Ascending aorta (tissue), 2 donors: ENCODE results near the gene VSIR. TPM values are rescaled to one million over a fixed set of nuclear protein-coding genes. Genes with fewer than 3 reads are reported as not detected.

Experiments
- DNase-seq, 2 donors: peaks; one replicate each; pipeline ENCODE4 v3.0.0-alpha.2; 2019; ENCODE audit warnings: low spot score in 2 of 2
- H3K27ac ChIP-seq, 2 donors: fragments of 200-600 bp; sonication (generic); one replicate each; pipeline ENCODE4 v1.5.1; 2016 to 2017; ENCODE audit warnings: mild to moderate bottlenecking in 1 of 2
- H3K27me3 ChIP-seq: fragments of 200-600 bp; sonication (generic); one replicate; pipeline ENCODE4 v1.5.1; 2017
- H3K36me3 ChIP-seq, 2 donors: fragments of 200-600 bp; sonication (generic); one replicate each; pipeline ENCODE4 v1.5.1; 2016
- H3K4me1 ChIP-seq, 2 donors: fragments of 200-600 bp; sonication (generic); one replicate each; pipeline ENCODE4 v1.5.1; 2016 to 2017; ENCODE audit warnings: mild to moderate bottlenecking in 1 of 2
- H3K4me3 ChIP-seq, 2 donors: fragments of 200-600 bp; sonication (generic); one replicate each; pipeline ENCODE4 v1.5.1; 2016 to 2017; ENCODE audit warnings: mild to moderate bottlenecking in 1 of 2
- H3K9me3 ChIP-seq, 2 donors: fragments of 200-600 bp; sonication (generic); one replicate each; pipeline ENCODE4 v1.5.1; 2016
- CTCF ChIP-seq, 3 experiments: fragments of 200-600 bp in 2 of 3; fragments of 450-650 bp in 1 of 3; sonication (generic) in 2 of 3; IDR thresholded peaks; one replicate each; pipeline ENCODE4 v1.5.1; 2016 to 2019; ENCODE audit warnings: antibody characterized with exemption in 3 of 3, mild to moderate bottlenecking in 1 of 3, moderate library complexity in 1 of 3
- intact Hi-C: fragments of 100-400 bp; cut with DNase I; formaldehyde crosslinking; loops from one replicate; pipeline ENCODE4 v1.15.1; 2023
- total RNA-seq: library from RNA; depleted of rRNA; stranded (reverse); fragments of >200 nt; gene quantifications from one replicate; pipeline ENCODE4 v1.1.0, GENCODE V29; 2016

The VSIR gene
- total RNA-seq, 1 donor from 2014 or later = 193 TPM

GRCh38 chr10:71743089-71743838 lies 30.1 kb downstream of the VSIR start:
- no peak overlapping the region for H3K4me3 ChIP-seq
- H3K36me3 ChIP-seq = no peaks in the 10 kb centered on the region
- no peak for TF ChIP-seq CTCF (IDR thresholded peaks at IDR 0.05)
- H3K4me1 ChIP-seq = no peaks in the 10 kb centered on the region
- no peaks in the 10 kb centered on the region for H3K27me3 ChIP-seq
- intact Hi-C loops = no loop called here
- no peak for DNase-seq
- H3K9me3 ChIP-seq = peaks cover 0 to 7% of the 10 kb centered on the region in 2 donors
- no peak overlapping the region for H3K27ac ChIP-seq

- H3K27me3 ChIP-seq = no peaks in the 10 kb centered on the region
- DNase-seq = no peak
- intact Hi-C loops = no loop called here
- no peak for TF ChIP-seq CTCF (IDR thresholded peaks at IDR 0.05)
- no peaks in the 10 kb centered on the region for H3K4me1 ChIP-seq
- no peak overlapping the region for H3K4me3 ChIP-seq
- H3K9me3 ChIP-seq = peaks cover 0 to 7% of the 10 kb centered on the region in 2 donors
- no peaks in the 10 kb centered on the region for H3K36me3 ChIP-seq
- no peak overlapping the region for H3K27ac ChIP-seq
Observed at GRCh38 chr10:71742301-71743088, 30.8 kb downstream of the VSIR start.

GRCh38 chr10:71741671-71742070 lies 31.6 kb downstream of the VSIR start:
- TF ChIP-seq CTCF (IDR thresholded peaks at IDR 0.05) = no peak
- Histone ChIP-seq H3K27me3 (no peaks in the 10 kb centered on the region), H3K4me1 (no peaks in the 10 kb centered on the region), H3K9me3 (peaks cover 0 to 7% of the 10 kb centered on the region in 2 donors), H3K27ac (no peak overlapping the region), H3K4me3 (no peak overlapping the region), H3K36me3 (no peaks in the 10 kb centered on the region)
- DNase-seq = no peak
- intact Hi-C loops = no loop called here

- Histone ChIP-seq H3K4me1 (no peaks in the 10 kb centered on the region), H3K27ac (no peak overlapping the region), H3K27me3 (no peaks in the 10 kb centered on the region), H3K36me3 (no peaks in the 10 kb centered on the region), H3K4me3 (no peak overlapping the region), H3K9me3 (peaks cover 0 to 7% of the 10 kb centered on the region in 2 donors)
- TF ChIP-seq CTCF (IDR thresholded peaks at IDR 0.05) = no peak
- no peak for DNase-seq
- intact Hi-C loops = no loop called here
Observed at GRCh38 chr10:71741029-71741428, 32.3 kb downstream of the VSIR start.

- TF ChIP-seq CTCF (IDR thresholded peaks at IDR 0.05) = no peak
- no peak overlapping the region for H3K4me3 ChIP-seq
- H3K4me1 ChIP-seq = no peaks in the 10 kb centered on the region
- no peaks in the 10 kb centered on the region for H3K36me3 ChIP-seq
- DNase-seq = no peak
- H3K27me3 ChIP-seq = no peaks in the 10 kb centered on the region
- peaks cover 0 to 7% of the 10 kb centered on the region in 2 donors for H3K9me3 ChIP-seq
- H3K27ac ChIP-seq = no peak overlapping the region
- intact Hi-C loops = no loop called here
Observed at GRCh38 chr10:71740069-71740653, 33.2 kb downstream of the VSIR start.
